ENCODE results near the gene SH2D3A.
"Not testable (repeated sequence)": the region's sequence is repeated elsewhere in the genome, so short reads cannot be mapped to it uniquely, and the experiment has no call there.

Gene SH2D3A

DNA sequence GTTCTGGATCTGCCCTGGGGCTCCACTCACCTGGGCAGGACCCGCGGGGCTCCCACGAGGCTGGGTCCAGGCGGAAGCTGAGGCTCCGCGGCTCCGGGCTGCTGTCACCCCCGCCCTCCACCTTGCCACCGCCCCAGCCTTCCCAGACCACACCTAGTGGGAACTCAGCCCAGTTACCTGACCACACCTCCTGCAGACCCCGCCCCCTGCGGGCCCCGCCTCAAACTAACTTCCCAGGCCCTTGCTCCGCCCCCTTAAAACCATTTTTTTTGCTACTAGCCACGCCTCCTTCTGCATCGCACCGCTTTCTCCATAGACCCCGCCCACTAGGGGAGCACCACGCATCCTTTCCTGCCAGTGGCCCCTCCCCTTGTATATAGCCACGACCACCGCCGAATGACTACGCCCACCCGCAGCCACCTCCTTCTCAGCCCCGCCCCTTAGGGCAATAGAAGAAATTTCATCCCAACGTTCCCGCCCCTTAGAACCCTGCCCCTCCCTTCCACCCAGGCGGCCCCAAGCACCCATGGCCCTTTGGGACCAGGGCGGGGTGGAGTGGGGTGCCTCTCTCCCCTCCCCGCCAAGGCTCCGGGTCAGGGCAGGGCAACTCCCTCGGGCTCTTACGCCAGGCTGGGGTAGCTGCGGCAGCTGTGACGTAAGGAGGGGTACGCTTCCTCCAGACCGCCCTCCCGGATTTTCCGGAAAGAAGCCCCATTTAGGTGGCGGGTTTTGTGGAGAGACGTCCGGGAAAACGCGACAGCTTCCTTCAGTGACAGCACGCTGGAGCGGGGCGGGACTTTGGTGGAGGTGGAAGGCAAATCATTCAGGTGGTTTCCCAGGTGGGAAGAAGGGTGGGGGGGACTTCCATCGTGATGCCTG lies at the start of gene SH2D3A:
SH2D3A (minus strand) TSS at position 79 of the 879 bp plus-strand sequence. CDS start 3,687 bp downstream, outside the sequence.
- DNase-seq: peak in 1 of 2 experiments; percentile 16

DNA sequence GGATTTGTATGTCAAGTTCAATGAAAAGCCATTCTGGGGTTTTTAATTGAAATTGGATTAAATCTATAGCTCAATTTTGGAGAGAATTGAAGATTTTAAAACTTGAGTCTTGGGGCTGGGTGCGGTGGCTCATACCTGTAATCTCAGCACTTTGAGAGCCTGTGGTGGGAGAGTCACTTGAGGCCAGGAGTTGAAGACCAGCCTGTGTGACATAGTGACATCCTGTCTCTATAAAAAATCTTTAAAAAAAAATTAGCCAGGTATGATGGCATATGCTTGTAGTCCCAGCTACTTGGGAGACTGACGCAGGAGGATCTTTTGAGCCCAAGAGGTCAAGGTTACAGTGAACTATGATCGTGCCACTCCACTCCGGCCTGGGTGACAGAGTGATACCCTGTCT lies 46.4 kb upstream of the SH2D3A start:
- no peak for DNase-seq

DNA sequence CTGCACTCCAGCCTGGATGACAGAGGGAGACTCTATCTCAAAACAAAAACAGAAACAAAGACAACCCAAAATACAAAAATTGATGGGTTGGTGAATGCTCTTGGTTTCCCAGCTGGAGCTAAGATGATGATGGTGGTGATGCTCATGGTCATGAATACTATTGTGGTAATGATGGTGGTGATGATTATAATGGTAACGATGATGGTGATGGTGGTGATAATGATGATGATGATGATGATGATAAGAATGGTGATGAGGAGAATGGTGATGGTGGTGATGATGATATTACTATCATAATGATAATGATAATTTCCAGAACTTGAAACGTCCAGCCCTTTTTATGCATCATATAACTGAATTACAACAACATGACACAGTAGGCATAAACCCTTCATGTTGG lies 45.4 kb upstream of the SH2D3A start:
- DNase-seq: no peak

DNA sequence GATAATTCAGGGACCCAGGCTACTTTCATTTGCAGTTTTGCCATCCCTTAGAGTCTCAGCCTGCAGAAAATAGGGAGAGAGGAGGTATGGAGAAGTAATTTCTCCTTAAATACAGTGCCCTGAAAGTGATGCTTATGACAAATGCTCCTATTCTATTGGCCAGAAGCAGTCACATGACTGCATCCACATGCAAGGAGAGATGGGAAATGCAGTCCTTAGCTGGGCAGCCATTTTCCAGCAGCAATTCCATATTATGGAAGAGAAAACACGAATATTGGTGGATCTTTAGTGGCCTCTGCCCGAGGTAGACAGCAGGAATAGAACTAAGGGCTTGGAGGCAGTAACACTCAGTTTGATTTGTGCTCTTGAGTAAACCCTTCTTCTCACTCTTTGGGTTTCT lies 44.7 kb upstream of the SH2D3A start:
- peak in 1 of 2 experiments; percentile 43 for DNase-seq

DNA sequence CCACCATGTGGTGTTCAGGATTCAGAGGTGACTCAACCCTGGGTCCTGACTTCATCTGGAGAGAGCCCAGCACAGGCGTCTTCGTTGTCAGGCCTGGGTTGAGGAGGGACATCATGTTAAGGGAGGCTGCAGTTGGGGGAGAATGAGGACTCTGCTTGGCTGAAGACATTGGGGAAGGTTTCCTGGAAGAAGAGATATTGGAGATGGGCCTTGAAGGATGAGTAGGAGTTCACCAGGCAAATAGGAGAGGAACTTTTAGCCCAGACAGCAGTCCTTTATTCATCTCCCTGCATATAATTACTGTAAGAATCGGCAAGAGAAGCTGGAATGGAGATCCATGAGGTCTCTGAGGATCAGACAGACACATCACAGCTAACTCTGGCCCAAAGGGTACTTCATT lies 44.1 kb upstream of the SH2D3A start:
- no peak for DNase-seq

DNA sequence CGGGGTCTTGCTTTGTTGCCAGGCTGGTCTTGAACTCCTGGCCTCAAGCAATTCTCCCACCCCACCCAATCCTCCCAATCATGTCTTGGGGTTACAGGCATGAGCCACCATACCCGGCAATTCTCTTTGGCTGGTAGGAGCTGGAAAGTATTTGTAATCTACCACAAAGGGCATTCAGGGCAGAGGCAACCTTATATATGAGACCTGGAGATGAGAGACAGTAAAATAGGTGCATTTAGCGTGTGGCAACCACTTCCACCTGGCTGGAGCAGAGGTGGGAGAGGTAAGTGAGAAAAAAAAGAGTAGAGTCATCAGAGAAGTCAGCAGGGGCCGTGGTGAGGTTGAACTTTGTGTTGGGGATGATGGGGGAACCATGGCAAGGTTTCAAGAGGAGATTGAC lies 42.0 kb upstream of the SH2D3A start:
- no peak for DNase-seq

DNA sequence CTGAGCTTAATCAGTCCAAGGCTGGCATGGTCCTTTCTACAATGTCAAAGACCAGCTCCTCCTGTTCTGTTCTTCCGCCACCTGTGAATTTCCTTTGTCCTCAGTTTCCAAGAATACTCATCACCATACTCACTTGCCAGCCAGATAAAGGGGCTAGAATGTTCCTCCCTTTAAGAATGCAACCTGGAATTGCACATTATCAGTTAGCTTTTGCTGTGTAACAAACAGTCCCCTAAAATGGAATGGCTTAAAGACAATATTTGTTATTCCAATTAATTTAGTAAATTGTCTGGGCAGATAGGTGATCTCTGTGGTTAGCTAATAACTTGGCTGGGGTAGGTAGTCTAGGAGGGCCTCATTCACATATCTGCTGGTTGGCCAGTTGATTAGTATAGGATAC lies 41.3 kb upstream of the SH2D3A start:
- no peak for DNase-seq

DNA sequence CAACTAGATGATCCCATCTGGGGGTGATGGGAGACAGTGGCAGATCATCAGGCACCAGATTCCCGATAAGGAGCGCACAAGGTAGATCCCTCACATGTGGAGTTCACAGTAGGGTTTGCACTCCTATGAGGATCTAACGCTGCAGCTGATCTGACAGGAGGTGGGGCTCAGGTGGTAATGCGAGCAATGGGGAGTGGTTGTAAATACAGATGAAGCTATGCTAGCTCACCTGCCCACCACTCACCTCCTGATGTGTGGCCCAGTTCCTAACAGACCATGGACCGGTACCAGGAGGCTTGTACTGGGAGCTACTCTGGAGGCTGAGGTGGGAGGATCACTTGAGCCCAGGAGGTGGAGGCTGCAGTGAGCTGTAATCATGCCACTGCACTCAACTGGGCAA lies 40.1 kb upstream of the SH2D3A start:
- no peak for DNase-seq

DNA sequence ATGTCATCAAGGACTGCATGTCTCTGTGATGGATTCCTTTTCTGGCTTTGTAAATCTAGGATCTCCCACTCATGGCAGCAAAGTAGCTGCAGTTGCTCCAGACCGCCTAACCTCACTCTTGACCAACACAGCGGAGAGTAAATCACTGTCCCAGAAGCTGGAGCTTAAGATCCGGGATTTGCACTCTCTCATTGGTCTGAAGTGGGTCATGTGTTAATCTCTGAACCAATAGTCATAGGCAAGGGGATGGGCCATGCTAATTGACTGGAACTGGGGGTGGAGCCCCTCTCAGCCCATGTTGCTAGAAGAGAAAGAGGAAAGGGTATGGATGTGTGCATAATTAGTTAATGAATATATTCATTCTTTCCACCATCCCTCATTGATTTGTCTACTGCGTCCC lies 39.3 kb upstream of the SH2D3A start:
- DNase-seq: no peak

DNA sequence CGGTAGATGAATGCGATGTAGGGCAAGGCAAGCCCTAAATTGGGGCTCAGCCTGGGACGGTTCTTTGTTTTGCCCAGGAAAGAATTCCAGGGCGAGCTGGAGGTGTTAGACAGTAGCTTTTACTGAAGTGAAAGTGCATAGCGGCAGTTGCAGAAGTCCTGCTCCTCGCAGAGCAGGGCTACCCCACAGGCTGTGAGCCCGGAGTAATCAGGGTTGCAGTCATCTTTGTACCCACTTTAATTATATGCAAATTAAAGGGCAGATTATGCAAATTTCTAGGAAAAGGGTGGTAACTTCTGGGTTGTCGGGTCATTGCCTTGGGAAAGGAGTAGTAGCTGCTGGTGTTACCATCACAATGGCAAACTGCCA lies 35.8 kb upstream of the SH2D3A start:
- no peak for DNase-seq

DNA sequence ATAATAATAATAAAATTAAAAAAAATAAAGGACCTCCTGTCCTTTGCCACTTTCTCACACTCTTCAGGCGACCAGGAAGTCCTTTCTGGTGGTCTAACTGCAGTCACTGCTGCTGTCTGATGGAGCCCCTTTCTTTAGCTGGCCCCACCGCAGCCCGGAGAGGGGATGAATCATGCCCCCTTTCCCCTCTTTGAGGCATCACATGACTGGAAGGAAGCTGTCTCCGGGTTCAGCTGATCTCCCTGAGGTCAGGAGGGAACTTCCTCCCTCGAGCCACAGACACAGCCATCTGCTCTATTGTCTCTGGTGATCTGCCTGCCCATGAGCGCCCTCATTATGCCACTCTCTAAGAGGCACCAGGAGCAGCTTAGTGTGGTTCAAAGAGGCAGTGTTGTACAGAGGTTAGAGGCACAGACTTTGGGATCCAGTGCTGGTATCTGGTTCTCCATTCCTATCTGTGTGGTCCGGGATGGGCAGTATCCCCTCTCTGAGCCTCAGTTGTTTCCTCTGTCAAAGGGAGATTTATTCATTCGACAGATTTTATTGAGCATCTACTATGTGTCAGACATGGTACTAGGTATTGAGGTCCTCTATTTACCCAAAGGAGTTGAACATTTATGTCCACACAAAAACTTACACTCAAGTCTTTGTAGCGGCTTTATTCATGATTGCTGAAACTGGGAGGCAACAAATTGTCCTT lies 35.3 kb upstream of the SH2D3A start:
- no peak for DNase-seq

DNA sequence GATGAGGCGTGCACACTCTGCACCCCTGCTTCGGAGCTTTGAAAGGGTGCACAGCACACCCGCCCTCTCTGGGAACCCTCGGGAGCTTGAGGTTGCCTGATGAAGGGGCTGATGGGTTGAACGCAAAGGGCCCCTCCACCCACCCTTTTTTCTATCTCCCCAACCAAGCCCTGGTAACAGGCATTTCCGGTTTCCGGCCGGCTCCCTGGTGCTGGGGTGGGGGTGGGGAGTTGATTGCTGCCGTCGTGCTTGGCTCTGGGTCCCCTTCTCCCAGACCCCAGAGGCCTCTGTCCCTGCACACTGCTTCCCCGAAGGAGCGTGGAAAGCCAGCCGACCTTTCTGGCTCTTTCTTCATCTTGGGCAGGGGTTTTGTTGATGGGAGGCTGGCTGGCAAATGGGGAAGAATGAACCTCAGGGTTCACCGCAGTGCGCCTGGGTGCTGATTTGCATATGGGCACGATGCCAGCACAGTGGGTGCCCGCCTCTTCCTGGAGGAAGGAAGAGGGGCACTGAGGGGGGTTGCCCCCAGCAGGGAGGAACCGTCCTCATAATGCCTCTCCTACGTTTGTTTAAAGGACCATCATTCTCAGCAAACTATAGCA lies 34.4 kb upstream of the SH2D3A start:
- no peak for DNase-seq

DNA sequence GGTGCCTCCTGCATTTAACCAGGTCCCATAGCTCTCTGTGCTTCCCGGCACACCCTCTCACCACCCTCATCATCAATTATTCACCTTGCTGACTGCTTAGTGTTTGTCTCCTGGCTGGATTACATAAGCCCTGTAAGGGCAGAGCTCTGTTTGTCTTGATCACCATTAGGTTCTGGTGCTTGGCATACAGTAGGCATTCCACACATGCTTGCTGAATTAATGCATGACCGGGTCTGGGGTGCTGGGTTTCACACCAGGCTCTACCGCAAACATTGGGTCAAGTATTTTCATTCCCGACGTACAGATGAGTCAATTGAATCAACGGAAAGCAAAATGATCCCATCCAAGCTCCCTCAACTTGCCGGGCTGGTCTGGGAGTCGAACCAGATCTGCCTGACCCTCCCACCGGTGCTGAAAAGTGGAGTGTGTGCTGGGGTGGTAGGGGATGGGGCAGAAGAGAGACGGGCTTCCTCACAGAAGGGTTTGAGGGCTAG lies 33.8 kb upstream of the SH2D3A start:
- DNase-seq: no peak

DNA sequence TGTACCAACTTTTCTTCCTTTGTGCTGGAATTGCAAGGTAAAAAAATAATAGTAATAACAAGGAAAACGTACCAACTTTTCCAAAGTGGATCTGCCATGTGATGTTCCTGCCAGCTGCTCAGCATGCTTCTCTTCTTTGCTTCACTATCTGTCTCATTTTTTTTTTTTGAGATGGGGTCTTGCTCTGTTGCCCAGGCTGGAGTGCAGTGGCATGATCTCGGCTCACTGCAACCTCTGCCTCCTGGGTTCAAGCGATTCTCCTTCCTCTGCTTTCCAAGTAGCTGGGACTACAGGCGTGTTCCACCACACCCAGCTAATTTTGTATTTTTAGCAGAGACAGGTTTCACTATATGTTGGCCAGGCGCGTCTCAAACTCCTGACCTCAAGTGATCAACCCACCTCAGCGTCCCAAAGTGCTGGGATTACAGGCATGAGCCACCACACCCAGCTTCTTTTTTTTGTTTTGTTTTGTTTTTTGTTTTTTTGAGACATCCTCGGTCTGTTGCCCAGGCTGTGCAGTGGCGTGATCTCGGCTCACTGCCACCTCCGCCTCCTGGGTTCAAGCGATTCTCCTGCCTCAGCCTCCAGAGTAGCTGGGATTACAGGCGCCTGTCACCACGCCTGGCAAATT lies 33.0 kb upstream of the SH2D3A start:
- not testable (repeated sequence) for DNase-seq

DNA sequence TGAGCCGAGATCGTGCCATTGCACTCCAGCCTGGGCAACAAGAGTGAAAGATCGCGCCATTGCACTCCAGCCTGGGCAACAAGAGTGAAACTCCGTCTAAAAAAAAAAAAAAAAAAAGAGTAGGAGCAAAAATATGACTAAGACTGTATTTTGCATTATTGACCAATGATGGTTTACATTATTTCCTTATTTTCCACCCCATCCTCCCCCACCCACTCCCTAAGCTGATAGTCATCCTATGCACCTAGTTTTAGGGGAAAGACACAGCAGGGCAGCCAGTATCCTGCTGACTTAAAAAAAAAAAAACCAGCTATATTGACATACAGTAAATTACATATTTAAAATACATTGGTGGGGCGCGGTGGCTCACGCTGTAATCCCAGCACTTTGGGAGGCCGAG lies 30.4 kb upstream of the SH2D3A start:
- DNase-seq: no peak

DNA sequence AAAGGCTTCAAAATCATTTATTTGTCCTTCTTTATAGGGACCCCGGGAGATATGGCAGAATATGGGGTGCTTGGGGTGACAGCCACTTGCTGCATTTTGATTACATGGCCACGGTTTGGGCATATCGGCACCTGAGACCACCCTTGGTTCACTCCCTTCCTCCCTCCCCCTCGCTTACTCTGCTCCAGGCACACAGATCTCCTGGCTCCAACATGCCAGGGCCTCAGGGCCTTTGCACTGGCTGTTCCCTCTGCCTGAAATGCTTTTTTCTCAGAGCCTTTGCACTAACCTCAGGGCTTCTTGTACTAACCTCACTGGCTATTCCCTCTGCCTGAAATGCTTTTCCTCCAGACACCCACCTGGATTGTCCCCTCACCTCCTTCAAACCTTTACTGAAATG lies 29.0 kb upstream of the SH2D3A start:
- DNase-seq: no peak

DNA sequence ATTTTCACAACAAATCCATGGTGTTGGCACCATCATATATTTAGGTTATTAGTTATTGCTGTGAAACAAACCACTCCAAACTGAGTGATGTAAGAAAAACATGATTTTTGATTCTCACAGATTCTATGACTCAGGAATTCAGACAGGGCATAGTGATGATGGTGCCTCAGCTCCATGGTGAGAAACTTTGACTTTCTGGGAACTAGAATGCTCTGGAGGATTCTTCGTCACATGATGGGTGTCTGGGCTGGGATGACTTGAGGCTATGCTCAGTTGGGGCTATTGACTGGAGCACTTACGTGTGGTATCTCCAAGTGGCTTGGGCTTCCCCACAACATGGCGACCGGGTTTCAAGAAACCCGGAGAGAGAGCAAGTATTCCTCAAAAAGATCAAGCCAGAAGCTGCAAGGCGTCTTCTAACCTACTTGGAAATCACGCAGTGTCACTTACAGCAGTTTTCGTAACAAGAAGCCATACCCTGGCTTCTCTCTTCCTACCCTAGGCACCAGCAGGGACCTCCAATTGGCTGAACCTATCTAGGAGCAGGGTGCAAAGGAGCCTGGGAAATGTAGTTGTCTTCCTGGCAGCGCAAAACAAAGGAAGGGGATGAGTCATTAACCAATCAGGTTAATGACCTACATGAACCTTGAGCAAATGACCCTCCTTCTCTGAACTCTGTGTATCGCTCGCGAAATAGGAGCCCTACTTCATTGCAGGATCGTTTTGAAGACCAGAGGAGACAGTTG lies 27.6 kb upstream of the SH2D3A start:
- no peak for DNase-seq

DNA sequence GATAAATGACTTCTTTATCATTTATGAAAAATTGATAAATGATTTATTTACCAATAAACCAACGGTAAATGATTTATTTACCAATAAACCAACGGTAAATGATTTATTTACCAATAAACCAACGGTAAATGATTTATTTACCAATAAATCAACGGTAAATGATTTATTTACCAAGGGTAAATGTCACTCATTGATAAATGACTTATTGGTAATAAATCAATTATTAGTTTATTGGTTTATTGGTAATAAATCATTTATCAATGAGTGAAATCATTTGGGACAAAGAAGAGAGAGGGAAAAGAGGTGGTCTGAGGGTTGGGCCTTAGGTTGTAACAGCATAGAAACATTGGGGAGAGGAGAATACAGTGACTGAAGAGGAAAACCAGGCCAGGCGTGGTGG lies 26.7 kb upstream of the SH2D3A start:
- DNase-seq: no peak

DNA sequence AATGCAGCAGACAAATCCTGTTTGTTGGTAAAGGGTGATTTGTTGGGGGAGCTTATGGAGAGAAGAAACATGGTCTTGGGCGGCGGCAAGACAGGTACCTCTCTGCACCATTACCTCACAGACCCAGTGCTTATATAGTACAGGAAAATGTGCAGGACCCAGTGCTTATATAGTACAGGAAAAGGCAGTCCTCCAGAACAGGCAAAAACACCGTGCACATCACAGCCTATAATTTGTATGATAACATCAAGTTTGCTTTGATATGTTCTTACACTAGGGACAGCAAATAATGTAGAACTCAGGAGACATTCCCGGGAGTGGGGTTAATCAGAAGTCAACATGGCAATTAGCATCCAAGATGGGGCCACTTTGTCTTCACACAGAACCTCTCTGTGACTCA lies 26.2 kb upstream of the SH2D3A start:
- no peak for DNase-seq

DNA sequence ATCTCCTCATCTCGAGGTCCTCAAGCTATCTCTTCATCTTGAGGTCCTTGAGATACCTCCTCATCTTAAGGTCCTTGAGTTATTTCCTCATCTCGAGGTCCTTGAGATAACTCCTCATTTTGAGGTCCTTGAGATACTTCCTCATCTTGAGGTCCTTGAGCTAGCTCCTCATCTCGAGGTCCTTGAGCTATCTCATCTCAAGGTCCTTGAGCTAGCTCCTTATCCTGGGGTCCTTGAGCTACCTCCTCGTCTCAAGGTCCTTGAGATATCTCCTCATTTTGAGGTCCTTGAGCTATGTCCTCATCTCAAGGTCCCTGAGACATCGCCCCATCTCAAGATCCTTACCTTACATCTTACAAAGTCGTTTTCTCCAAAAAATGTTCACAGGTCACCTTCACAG lies 24.0 kb upstream of the SH2D3A start:
- no peak for DNase-seq

DNA sequence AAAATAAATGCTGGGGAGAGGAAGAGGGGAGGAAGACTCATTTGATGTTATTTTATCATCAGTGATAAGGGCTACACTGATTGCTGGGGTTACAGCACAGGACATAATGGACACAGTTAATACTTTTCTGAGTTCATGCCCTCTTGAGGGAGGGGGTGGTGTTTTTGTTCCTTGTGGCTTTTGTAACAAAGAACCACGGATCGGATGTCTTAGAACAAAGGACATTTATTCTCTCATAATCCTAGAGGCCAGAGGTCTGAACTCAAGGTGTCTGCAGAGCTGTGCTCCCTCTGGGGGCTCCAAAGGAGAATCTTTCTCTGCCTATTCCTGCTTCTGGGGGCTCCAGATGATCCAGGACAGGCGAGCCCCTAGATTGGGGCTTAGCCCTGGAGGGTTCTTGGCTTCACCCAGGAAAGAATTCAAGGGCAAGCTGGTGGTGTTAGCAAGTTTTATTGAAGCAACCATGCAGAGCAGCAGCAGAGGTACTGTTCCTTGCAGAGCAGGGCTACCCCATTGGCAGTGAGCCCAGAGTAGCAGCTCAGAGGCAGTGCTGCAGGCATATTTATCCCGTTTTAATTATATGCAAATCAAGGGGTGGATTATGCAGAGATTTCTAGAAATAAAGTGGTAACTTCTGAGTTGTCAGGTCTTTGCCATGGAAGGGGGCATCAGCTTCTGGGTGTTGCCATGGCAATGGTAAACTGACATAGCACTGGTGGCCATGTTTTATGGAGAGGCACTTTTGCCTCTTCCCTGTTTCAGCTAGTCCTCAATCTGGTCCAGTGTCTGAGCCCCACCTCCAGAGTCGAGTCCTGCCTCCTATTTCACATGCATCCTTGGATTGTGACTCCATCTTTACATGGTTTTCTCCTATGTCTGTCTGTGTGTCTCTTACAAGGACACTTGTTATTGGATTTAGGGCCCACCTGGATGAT lies 23.2 kb upstream of the SH2D3A start:
- DNase-seq: no peak
